Osteocyte (in vitro differentiated cells): ENCODE data around the gene CAMK1. TPM values are rescaled to one million over a fixed set of nuclear protein-coding genes. Genes with fewer than 3 reads are reported as not detected.

Source experiments
- DNase-seq: peaks from one replicate; pipeline ENCODE4 v3.0.0; 2021; ENCODE audit warnings: mixed read lengths; ENCODE audit not compliant: unreplicated experiment; ENCODE audit errors: extremely low spot score
- H3K27ac Mint-ChIP-seq: one replicate; pipeline ENCODE4 v1.8.0; 2021; ENCODE audit warnings: mild to moderate bottlenecking, mixed read lengths; ENCODE audit not compliant: unreplicated experiment
- H3K27me3 Mint-ChIP-seq: one replicate; pipeline ENCODE4 v1.8.0; 2021; ENCODE audit warnings: mixed read lengths; ENCODE audit not compliant: unreplicated experiment
- H3K36me3 Mint-ChIP-seq: one replicate; pipeline ENCODE4 v1.8.0; 2021; ENCODE audit warnings: mixed read lengths; ENCODE audit not compliant: unreplicated experiment
- H3K4me1 Mint-ChIP-seq: one replicate; pipeline ENCODE4 v1.8.0; 2021; ENCODE audit warnings: mixed read lengths; ENCODE audit not compliant: unreplicated experiment
- H3K4me3 Mint-ChIP-seq: one replicate; pipeline ENCODE4 v1.8.0; 2021; ENCODE audit warnings: mild to moderate bottlenecking, moderate library complexity, mixed read lengths; ENCODE audit not compliant: unreplicated experiment
- H3K9me3 Mint-ChIP-seq: one replicate; pipeline ENCODE4 v1.8.0; 2021; ENCODE audit warnings: mixed read lengths; ENCODE audit not compliant: unreplicated experiment
- total RNA-seq: library from RNA; stranded (reverse); gene quantifications from 2 replicates; pipeline ENCODE4 v1.2.1, GENCODE V29; 2021
- TF ChIP-seq, protein P1 (sequence below): fragments of 200-600 bp; sonication (generic); IDR thresholded peaks from 2 replicates; pipeline ENCODE4 v1.5.0; 2021; ENCODE audit warnings: antibody characterized with exemption, mild to moderate bottlenecking, moderate library complexity

Gene CAMK1
- total RNA-seq, 1 donor from 2014 or later = 10.7 TPM

DNA sequence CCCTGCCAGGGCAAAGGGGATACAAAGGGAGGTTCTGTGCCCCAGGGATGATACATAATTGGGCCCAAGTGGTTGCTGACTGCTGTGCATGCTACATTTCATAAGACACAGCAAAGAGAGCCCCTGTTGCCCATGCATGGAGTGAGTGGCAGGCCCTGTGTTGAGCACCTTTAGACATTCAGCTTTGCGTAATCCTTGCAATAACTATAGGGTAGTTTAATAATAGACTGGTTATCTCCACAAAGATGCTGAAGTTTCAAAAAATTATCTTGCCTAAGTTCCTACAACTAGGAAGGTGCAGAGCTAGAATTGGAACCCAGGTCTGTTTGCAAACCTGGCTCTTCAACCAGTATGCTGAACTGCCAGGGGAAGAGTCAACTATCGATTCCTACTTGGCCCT lies 21.7 kb downstream of the CAMK1 start:
- DNase-seq = no peak
- H3K36me3 Mint-ChIP-seq = peaks cover 41% of the 10 kb centered on the region
- H3K4me1 Mint-ChIP-seq = peaks cover 32% of the 10 kb centered on the region
- peak overlapping the region; percentile 97 for H3K27ac Mint-ChIP-seq
- H3K27me3 Mint-ChIP-seq = no peaks in the 10 kb centered on the region
- H3K4me3 Mint-ChIP-seq = no peak overlapping the region
- H3K9me3 Mint-ChIP-seq = no peaks in the 10 kb centered on the region
- TF ChIP-seq, protein P1, sequence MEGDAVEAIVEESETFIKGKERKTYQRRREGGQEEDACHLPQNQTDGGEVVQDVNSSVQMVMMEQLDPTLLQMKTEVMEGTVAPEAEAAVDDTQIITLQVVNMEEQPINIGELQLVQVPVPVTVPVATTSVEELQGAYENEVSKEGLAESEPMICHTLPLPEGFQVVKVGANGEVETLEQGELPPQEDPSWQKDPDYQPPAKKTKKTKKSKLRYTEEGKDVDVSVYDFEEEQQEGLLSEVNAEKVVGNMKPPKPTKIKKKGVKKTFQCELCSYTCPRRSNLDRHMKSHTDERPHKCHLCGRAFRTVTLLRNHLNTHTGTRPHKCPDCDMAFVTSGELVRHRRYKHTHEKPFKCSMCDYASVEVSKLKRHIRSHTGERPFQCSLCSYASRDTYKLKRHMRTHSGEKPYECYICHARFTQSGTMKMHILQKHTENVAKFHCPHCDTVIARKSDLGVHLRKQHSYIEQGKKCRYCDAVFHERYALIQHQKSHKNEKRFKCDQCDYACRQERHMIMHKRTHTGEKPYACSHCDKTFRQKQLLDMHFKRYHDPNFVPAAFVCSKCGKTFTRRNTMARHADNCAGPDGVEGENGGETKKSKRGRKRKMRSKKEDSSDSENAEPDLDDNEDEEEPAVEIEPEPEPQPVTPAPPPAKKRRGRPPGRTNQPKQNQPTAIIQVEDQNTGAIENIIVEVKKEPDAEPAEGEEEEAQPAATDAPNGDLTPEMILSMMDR = no peak

DNA sequence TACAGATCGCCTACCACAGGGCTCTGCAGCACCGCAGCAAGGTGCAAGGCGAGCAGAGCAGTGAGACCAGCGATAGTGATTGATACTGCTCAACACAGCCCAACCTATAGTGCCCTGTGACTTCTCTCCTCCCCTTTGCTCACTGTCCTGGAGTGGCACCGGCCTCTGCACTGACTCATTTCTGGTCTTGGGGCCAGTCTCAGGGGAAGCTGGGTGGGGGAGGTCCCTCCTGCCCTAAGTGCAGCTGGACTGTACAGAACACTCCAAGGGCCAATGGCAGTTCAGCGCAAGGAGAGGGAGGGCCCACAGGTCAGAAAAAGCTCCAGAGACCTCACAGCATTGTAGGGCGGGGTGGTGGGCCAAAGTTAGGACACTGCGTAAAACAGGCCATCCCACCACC lies 22.5 kb downstream of the CAMK1 start:
- Mint-ChIP-seq H3K4me3 (no peak overlapping the region), H3K27ac (peak overlapping the region; percentile 27), H3K27me3 (no peaks in the 10 kb centered on the region), H3K4me1 (peaks cover 32% of the 10 kb centered on the region), H3K9me3 (no peaks in the 10 kb centered on the region), H3K36me3 (peaks cover 43% of the 10 kb centered on the region)
- TF ChIP-seq, protein P1 = no peak
- DNase-seq = no peak

DNA sequence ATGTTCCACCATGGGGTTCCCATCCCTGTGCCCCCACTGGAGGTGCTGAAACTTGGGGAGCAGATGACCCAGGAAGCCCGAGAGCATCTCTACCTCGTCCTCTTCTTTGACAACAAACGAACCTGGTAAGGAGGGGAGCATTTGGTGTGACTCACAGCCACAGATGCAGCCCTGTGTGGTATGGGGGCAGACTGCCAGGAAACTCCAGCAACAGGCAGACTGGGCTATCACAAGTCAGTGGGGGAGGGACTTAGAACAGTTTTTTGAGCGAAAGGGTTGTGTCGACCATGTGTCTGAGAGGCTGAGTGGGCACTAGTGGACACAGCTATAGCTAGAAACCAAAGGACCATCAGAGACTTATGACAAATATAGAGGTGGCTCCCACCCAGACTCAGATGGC lies 23.4 kb downstream of the CAMK1 start:
- DNase-seq = no peak
- peaks cover 40% of the 10 kb centered on the region for H3K36me3 Mint-ChIP-seq
- TF ChIP-seq, protein P1 = no peak
- H3K9me3 Mint-ChIP-seq = no peaks in the 10 kb centered on the region
- no peak overlapping the region for H3K4me3 Mint-ChIP-seq
- no peak overlapping the region for H3K27ac Mint-ChIP-seq
- no peaks in the 10 kb centered on the region for H3K27me3 Mint-ChIP-seq
- peaks cover 26% of the 10 kb centered on the region for H3K4me1 Mint-ChIP-seq

DNA sequence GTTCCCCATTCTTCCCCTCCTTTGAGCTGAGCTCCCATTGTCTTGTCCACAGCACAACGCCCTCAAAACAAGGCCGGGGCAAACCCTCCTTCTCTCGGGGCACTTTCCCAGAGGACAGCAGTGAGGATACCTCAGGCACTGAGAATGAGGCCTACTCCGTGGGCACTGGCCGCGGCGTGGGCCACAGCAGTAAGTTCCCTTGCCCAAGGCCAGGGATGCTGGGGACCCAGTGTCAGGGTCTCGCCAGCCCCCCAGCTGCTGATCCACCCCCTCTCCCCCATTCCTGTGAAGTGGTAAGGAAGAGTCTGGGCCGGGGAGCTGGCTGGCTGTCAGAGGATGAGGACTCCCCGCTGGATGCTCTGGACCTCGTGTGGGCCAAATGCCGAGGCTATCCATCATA lies 24.2 kb downstream of the CAMK1 start:
- no peak for DNase-seq
- Mint-ChIP-seq H3K4me3 (no peak overlapping the region), H3K27ac (no peak overlapping the region), H3K27me3 (no peaks in the 10 kb centered on the region), H3K9me3 (no peaks in the 10 kb centered on the region), H3K36me3 (peaks cover 47% of the 10 kb centered on the region), H3K4me1 (peaks cover 18% of the 10 kb centered on the region)
- TF ChIP-seq, protein P1 = no peak

DNA sequence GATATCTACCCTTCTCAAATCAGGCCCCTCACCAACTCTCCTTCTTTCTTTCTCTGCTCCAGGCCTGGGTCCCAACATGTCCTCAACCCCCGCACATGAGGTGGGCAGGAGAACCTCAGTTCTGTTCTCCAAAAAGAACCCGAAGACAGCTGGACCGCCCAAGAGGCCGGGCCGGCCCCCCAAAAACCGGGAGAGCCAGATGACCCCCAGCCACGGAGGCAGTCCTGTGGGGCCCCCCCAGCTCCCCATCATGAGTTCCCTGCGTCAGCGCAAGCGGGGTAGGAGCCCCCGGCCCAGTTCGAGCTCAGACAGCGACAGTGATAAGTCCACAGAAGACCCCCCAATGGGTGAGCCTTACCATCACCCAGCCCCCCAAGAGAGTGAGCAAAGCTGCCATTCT lies 25.6 kb downstream of the CAMK1 start:
- DNase-seq = no peak
- TF ChIP-seq, protein P1 = no peak
- Mint-ChIP-seq H3K36me3 (peaks cover 59% of the 10 kb centered on the region), H3K4me3 (no peak overlapping the region), H3K27me3 (no peaks in the 10 kb centered on the region), H3K4me1 (peaks cover 8% of the 10 kb centered on the region), H3K9me3 (no peaks in the 10 kb centered on the region), H3K27ac (no peak overlapping the region)
